Lower lobe of right lung (tissue), 2 donors: ENCODE data around the gene SIDT1. TPM values are rescaled to one million over a fixed set of nuclear protein-coding genes. Genes with fewer than 3 reads are reported as not detected.

Experiments used
- ATAC-seq, 2 donors: fragments of 200-7000 bp; cut with Tn5 transposase; one replicate each; pipeline ENCODE4 v1.9.1; 2020 to 2022; ENCODE audit warnings: mild to moderate bottlenecking in 2 of 2, moderate library complexity in 2 of 2
- DNase-seq: peaks from one replicate; pipeline ENCODE4 v3.0.0-alpha.2; 2020
- H3K27ac ChIP-seq: fragments of 200-600 bp; one replicate; pipeline ENCODE4 v1.8.0; 2022
- H3K27me3 ChIP-seq: fragments of 200-600 bp; one replicate; pipeline ENCODE4 v1.8.0; 2022; ENCODE audit warnings: low read depth
- H3K36me3 ChIP-seq: fragments of 200-600 bp; one replicate; pipeline ENCODE4 v1.8.0; 2022; ENCODE audit warnings: mild to moderate bottlenecking
- H3K4me1 ChIP-seq: fragments of 200-600 bp; one replicate; pipeline ENCODE4 v1.8.0; 2022
- H3K4me3 ChIP-seq: fragments of 200-600 bp; one replicate; pipeline ENCODE4 v1.8.0; 2022; ENCODE audit warnings: mild to moderate bottlenecking
- H3K9me3 ChIP-seq: fragments of 200-600 bp; one replicate; pipeline ENCODE4 v1.8.0; 2022
- CTCF ChIP-seq: fragments of 200-600 bp; IDR thresholded peaks from one replicate; pipeline ENCODE4 v1.8.0; 2022; ENCODE audit warnings: antibody characterized with exemption, mild to moderate bottlenecking
- intact Hi-C: fragments of 100-400 bp; cut with DNase I; formaldehyde crosslinking; loops from one replicate; pipeline ENCODE4 v1.11.0; 2022
- total RNA-seq: library from RNA; stranded (reverse); fragmentation: NEBNext Ultra II Directional; extraction: Animal tissue kit (Norgen Biotek cat#: 25700); gene quantifications from one replicate; pipeline ENCODE4 v1.2.1, GENCODE V29; 2021
- donor health status: DM: no; HTN: yes; CAD: no; lungs with severe emphysema.

SIDT1 gene
- total RNA-seq, 1 donor from 2014 or later, result 5.3 TPM

DNA sequence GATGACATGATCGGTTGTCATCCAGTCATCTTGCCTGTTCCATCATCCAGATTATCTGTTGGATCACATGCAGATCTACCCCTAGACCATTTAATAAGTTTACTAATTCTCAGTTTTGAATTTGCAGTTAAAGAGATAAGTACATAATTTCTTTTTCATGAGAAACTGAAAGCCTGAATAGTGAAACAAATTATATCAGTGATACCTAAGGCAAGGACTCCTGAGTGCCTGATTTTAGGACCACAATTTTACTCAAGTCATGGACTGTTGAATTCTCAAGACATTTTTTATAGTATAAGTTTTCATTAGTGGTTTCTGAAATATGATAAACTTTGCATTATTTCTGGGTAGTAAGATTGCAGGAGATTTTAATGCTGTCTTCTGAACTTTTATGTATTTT lies 13.2 kb downstream of the SIDT1 start:
- Histone ChIP-seq H3K9me3 (no peaks in the 10 kb centered on the region), H3K27me3 (no peaks in the 10 kb centered on the region), H3K4me3 (no peak overlapping the region), H3K36me3 (no peaks in the 10 kb centered on the region), H3K27ac (no peak overlapping the region), H3K4me1 (no peaks in the 10 kb centered on the region)
- no peak for ATAC-seq
- intact Hi-C loops, result no loop called here
- TF ChIP-seq CTCF, result no peak
- no peak for DNase-seq

DNA sequence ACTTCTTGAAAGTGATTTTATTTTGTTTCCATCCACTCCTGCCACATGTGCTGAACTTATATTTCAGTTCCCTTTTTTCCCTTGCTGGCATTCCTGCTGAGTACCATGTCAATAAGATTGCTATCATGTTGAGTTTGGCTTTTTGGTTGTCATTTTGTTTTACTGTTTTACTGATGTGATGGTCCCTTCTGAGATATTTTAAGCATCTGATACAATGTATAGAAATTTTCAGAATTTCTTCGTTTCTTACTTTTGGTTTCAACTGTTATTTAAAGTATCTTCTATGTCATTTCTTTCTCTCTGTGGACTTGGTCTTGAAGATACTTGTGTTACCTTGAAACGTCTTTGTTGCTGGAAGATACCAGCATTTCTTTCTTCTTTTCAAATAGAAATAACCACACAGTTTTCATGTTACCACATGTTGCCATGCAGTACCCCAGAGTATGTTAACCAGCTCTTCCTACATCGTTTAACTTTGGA lies 14.1 kb downstream of the SIDT1 start:
- intact Hi-C loops, result no loop called here
- TF ChIP-seq CTCF, result no peak
- H3K27ac ChIP-seq, result no peak overlapping the region
- DNase-seq (no peak), ATAC-seq (no peak)
- no peaks in the 10 kb centered on the region for H3K9me3 ChIP-seq
- H3K4me1 ChIP-seq, result no peaks in the 10 kb centered on the region
- no peaks in the 10 kb centered on the region for H3K36me3 ChIP-seq
- no peaks in the 10 kb centered on the region for H3K27me3 ChIP-seq
- H3K4me3 ChIP-seq, result no peak overlapping the region

- no peak overlapping the region for H3K27ac ChIP-seq
- H3K4me3 ChIP-seq, result no peak overlapping the region
- TF ChIP-seq CTCF, result no peak
- no peaks in the 10 kb centered on the region for H3K27me3 ChIP-seq
- H3K9me3 ChIP-seq, result no peaks in the 10 kb centered on the region
- ATAC-seq, result no peak
- no peak for DNase-seq
- no peaks in the 10 kb centered on the region for H3K36me3 ChIP-seq
- H3K4me1 ChIP-seq, result no peaks in the 10 kb centered on the region
- intact Hi-C loops, result no loop called here
These were observed 16.1 kb downstream of the SIDT1 start for GRCh38 chr3:113548501-113548900.

DNA sequence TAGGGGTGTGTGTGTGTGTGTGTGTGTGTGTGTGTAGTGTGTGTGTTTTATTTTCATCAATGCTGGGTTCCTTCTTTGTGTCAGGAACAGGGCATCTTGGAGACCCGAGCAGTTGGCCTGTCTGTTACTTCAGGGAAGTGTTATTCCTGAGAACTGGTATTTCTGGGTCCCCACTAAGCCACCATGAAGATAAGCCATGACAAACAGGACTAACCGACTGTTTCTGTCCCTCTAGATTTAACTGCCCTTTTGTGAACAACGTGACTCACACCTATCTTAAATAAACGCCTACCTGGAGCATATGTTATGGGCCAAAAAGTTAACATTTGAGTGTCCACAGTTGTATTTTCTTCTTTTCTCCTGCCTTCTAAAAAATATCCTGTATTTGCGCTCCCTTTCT lies 19.5 kb downstream of the SIDT1 start:
- Histone ChIP-seq H3K4me1 (no peaks in the 10 kb centered on the region), H3K4me3 (no peak overlapping the region), H3K36me3 (no peaks in the 10 kb centered on the region), H3K27ac (no peak overlapping the region), H3K9me3 (no peaks in the 10 kb centered on the region), H3K27me3 (no peaks in the 10 kb centered on the region)
- intact Hi-C loops, result no loop called here
- no peak for ATAC-seq
- TF ChIP-seq CTCF, result no peak
- DNase-seq, result no peak

DNA sequence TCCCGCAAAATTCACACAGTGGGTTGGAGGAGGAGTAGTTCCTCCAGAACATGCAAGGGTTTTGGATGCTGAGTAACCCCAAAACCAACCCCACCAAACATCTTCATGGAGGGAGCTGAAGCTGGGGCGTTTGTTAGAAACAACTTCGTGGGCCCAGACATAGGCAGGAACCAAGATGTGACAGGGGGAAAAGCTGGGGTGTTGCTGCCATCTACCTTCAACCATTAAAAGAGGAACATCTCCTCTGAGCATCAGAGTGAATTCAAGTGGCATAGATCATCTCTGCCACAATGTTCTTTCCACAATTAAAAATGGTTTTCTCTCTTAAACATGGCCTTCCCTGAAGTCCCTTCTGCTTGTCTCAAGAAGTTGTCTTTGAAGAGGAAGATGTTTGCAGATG lies 20.5 kb downstream of the SIDT1 start:
- intact Hi-C loops, result no loop called here
- no peaks in the 10 kb centered on the region for H3K27me3 ChIP-seq
- no peaks in the 10 kb centered on the region for H3K36me3 ChIP-seq
- no peak overlapping the region for H3K27ac ChIP-seq
- H3K9me3 ChIP-seq, result no peaks in the 10 kb centered on the region
- DNase-seq (no peak), ATAC-seq (no peak)
- no peak for TF ChIP-seq CTCF
- H3K4me1 ChIP-seq, result no peaks in the 10 kb centered on the region
- H3K4me3 ChIP-seq, result no peak overlapping the region

GRCh38 chr3:113555138-113555537 lies 22.8 kb downstream of the SIDT1 start:
- H3K36me3 ChIP-seq, result no peaks in the 10 kb centered on the region
- no peaks in the 10 kb centered on the region for H3K4me1 ChIP-seq
- H3K9me3 ChIP-seq, result no peaks in the 10 kb centered on the region
- no peak overlapping the region for H3K4me3 ChIP-seq
- no peak for ATAC-seq
- intact Hi-C loops, result no loop called here
- H3K27ac ChIP-seq, result no peak overlapping the region
- H3K27me3 ChIP-seq, result no peaks in the 10 kb centered on the region
- no peak for DNase-seq
- TF ChIP-seq CTCF, result no peak
